ENCODE data around the gene FERMT1.
A peak's percentile ranks its signal among the peaks of the same experiment; 100 is the strongest.

FERMT1 gene

DNA sequence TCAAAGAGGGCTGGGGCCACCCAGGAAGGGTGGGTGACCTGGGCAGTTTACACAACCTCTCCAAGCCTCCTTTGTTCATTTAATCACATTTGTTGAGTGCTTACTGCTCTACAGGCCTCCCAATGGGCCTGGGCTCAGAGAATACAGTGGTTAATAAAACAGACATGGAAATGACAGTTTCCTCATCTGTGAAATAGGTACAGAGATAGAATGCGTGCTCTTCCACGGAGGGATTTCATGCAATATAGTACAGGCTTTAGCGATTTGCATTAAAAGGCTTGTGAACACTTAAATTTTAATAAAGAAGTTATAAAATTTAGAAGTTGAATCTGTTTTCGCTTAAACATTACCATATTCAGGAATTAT lies 802 bp upstream of the FERMT1 start:
- H3K4ac ChIP-seq (ENCODE audit: low read length) = no peak overlapping the region
- H3K36me3 ChIP-seq (replicated peaks in 1 of 2; ENCODE audit: control insufficient read depth in 2 of 2, insufficient read depth in 2 of 2, low read length in 2 of 2) = no peaks in the 10 kb centered on the region
- H4K91ac ChIP-seq (ENCODE audit: low read depth, low read length, poor library complexity) = no peak overlapping the region
- no peak overlapping the region for H3K27ac ChIP-seq (replicated peaks; ENCODE audit: low read length)
- H2BK120ac ChIP-seq (ENCODE audit: low read depth, low read length) = no peak overlapping the region
- no peak overlapping the region for H3K4me3 ChIP-seq (ENCODE audit: low read length in 2 of 2)
- no peak overlapping the region for H3K9ac ChIP-seq (ENCODE audit: low read depth, low read length, poor library complexity)
- WGBS, 2 donors (ENCODE audit: extremely low coverage in 2 of 2, insufficient read length in 2 of 2, insufficient replicate concordance in 1 of 2) = no CpG with 5 or more reads among the region's 4 CpGs
- no peak overlapping the region for H2AK5ac ChIP-seq (ENCODE audit: low read depth, low read length)
- peak overlapping the region; percentile 93 for H3K18ac ChIP-seq (ENCODE audit: low read length)
- peaks cover 3 to 7% of the 10 kb centered on the region in 2 donors for H3K4me1 ChIP-seq (ENCODE audit: control insufficient read depth in 2 of 2, insufficient read depth in 1 of 2, low read depth in 1 of 2, low read length in 2 of 2)
- H3K9me3 ChIP-seq (replicated peaks in 1 of 2; ENCODE audit: control insufficient read depth in 2 of 2, insufficient read depth in 1 of 2, low read depth in 1 of 2, low read length in 2 of 2) = no peaks in the 10 kb centered on the region
- H3K23ac ChIP-seq (ENCODE audit: low read depth, low read length, poor library complexity) = no peak overlapping the region
- H2BK15ac ChIP-seq (ENCODE audit: low read length) = no peak overlapping the region
- DNase-seq (ENCODE audit: low spot score) = no peak
- no peak overlapping the region for H2BK12ac ChIP-seq (ENCODE audit: low read length)
- H4K8ac ChIP-seq (ENCODE audit: low read depth, low read length) = no peak overlapping the region
- H3K79me1 ChIP-seq (ENCODE audit: low read depth, low read length) = no peaks in the 10 kb centered on the region
- peaks cover 0 to 42% (median 18%) of the 10 kb centered on the region in 3 experiments for H3K27me3 ChIP-seq (ENCODE audit: control insufficient read depth in 3 of 3, insufficient read depth in 3 of 3, low read depth in 1 of 3, low read length in 3 of 3)
- H2BK5ac ChIP-seq (ENCODE audit: low read length) = no peak overlapping the region
- H3K14ac ChIP-seq (ENCODE audit: low read length) = no peak overlapping the region
- H3K4me2 ChIP-seq (ENCODE audit: insufficient read depth, low read length, poor library complexity, severe bottlenecking) = peak overlapping the region; percentile 87
- H2AFZ ChIP-seq (ENCODE audit: low read length) = peak overlapping the region; percentile 92

DNA sequence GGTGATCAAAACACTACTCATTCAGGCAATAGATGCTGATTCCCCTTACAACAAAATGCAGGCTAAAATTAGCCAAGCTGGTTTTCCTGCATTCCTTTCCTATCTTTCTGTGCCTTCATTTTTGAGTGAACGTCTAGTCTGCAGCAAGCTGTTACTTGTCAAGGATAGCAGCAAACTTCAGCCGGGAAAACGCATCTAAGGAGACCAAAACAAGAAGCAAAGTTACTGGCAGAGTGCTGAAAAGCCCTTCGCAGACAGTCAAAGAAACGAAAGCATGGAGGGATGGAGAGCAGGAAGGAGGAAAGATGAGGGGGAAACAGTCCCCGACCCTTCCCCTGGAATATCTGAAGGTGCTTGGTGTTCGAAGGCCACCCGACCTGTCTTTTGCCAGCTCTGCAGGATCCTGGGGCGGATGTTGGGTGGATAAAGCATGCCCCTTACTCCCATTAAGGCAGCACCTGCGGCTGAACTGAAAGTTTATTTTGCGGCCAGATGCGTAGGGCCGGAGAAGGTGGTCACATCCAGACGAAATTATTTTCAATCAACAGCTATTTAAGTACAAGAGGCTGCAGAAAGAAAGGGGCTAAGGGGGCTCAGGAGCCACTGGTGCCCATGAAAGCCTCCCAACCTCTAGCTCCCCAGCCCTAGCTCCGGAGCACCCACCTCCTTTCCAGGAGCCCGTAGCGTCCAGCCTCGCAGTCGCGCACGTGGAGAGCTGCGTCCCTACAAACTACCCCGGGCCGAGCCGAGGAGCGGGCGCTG lies 538 bp downstream of the FERMT1 start:
- H3K14ac ChIP-seq (ENCODE audit: low read length) = no peak overlapping the region
- peak overlapping the region; percentile 87 for H3K4me2 ChIP-seq (ENCODE audit: insufficient read depth, low read length, poor library complexity, severe bottlenecking)
- H3K36me3 ChIP-seq (replicated peaks in 1 of 2; ENCODE audit: control insufficient read depth in 2 of 2, insufficient read depth in 2 of 2, low read length in 2 of 2) = no peaks in the 10 kb centered on the region
- no peak overlapping the region for H3K27ac ChIP-seq (replicated peaks; ENCODE audit: low read length)
- H2BK120ac ChIP-seq (ENCODE audit: low read depth, low read length) = no peak overlapping the region
- peak overlapping the region; percentile 92 for H2AFZ ChIP-seq (ENCODE audit: low read length)
- peak overlapping the region; percentile 45 for H3K23ac ChIP-seq (ENCODE audit: low read depth, low read length, poor library complexity)
- H2BK15ac ChIP-seq (ENCODE audit: low read length) = no peak overlapping the region
- H4K91ac ChIP-seq (ENCODE audit: low read depth, low read length, poor library complexity) = no peak overlapping the region
- no peak overlapping the region for H3K4ac ChIP-seq (ENCODE audit: low read length)
- peaks cover 0 to 42% (median 18%) of the 10 kb centered on the region in 3 experiments for H3K27me3 ChIP-seq (ENCODE audit: control insufficient read depth in 3 of 3, insufficient read depth in 3 of 3, low read depth in 1 of 3, low read length in 3 of 3)
- H2BK12ac ChIP-seq (ENCODE audit: low read length) = no peak overlapping the region
- DNase-seq (ENCODE audit: low spot score) = no peak
- WGBS, 2 donors (ENCODE audit: extremely low coverage in 2 of 2, insufficient read length in 2 of 2, insufficient replicate concordance in 1 of 2) = no CpG with 5 or more reads among the region's 27 CpGs
- H3K79me1 ChIP-seq (ENCODE audit: low read depth, low read length) = no peaks in the 10 kb centered on the region
- H2AK5ac ChIP-seq (ENCODE audit: low read depth, low read length) = no peak overlapping the region
- H3K4me1 ChIP-seq (ENCODE audit: control insufficient read depth in 2 of 2, insufficient read depth in 1 of 2, low read depth in 1 of 2, low read length in 2 of 2) = peaks cover 3 to 7% of the 10 kb centered on the region in 2 donors
- peak overlapping the region; percentile 78 for H3K9ac ChIP-seq (ENCODE audit: low read depth, low read length, poor library complexity)
- no peak overlapping the region for H4K8ac ChIP-seq (ENCODE audit: low read depth, low read length)
- peak overlapping the region; percentile 10 for H2BK5ac ChIP-seq (ENCODE audit: low read length)
- peak overlapping the region; percentile 93 for H3K18ac ChIP-seq (ENCODE audit: low read length)
- H3K4me3 ChIP-seq (ENCODE audit: low read length in 2 of 2) = peak overlapping the region; percentile 21 to 76
- H3K9me3 ChIP-seq (replicated peaks in 1 of 2; ENCODE audit: control insufficient read depth in 2 of 2, insufficient read depth in 1 of 2, low read depth in 1 of 2, low read length in 2 of 2) = no peaks in the 10 kb centered on the region

DNA sequence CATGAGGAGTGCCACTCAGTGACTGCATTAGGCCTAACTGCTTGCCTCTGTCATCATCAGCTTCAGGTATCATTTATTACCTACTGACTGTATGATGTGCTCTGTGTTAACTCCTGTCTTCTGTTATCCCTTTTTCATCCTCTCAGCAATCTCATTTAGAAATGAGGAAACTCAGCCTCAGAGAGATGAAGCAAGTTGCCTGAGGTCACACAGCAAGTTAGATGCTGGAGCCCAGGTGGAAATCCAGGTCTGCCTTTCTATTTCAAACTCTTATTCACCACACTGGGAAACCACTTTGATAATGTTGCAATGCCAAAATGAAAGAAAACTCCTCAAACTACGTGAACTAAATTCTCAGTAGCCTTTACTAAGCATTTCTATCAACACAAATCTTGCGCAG lies 1.3 kb downstream of the FERMT1 start:
- Histone ChIP-seq H4K8ac (ENCODE audit: low read depth, low read length) (no peak overlapping the region), H3K9ac (ENCODE audit: low read depth, low read length, poor library complexity) (no peak overlapping the region), H2BK120ac (ENCODE audit: low read depth, low read length) (no peak overlapping the region), H3K4me3 (ENCODE audit: low read length in 2 of 2) (no peak overlapping the region), H3K27ac (replicated peaks; ENCODE audit: low read length) (no peak overlapping the region), H3K79me1 (ENCODE audit: low read depth, low read length) (no peaks in the 10 kb centered on the region), H3K9me3 (replicated peaks in 1 of 2; ENCODE audit: control insufficient read depth in 2 of 2, insufficient read depth in 1 of 2, low read depth in 1 of 2, low read length in 2 of 2) (no peaks in the 10 kb centered on the region), H4K91ac (ENCODE audit: low read depth, low read length, poor library complexity) (no peak overlapping the region), H3K23ac (ENCODE audit: low read depth, low read length, poor library complexity) (no peak overlapping the region), H3K27me3 (ENCODE audit: control insufficient read depth in 3 of 3, insufficient read depth in 3 of 3, low read depth in 1 of 3, low read length in 3 of 3) (peaks cover 0 to 42% (median 18%) of the 10 kb centered on the region in 3 experiments), H2AK5ac (ENCODE audit: low read depth, low read length) (no peak overlapping the region), H3K14ac (ENCODE audit: low read length) (no peak overlapping the region), H3K36me3 (replicated peaks in 1 of 2; ENCODE audit: control insufficient read depth in 2 of 2, insufficient read depth in 2 of 2, low read length in 2 of 2) (no peaks in the 10 kb centered on the region), H3K4ac (ENCODE audit: low read length) (no peak overlapping the region), H3K4me1 (ENCODE audit: control insufficient read depth in 2 of 2, insufficient read depth in 1 of 2, low read depth in 1 of 2, low read length in 2 of 2) (peaks cover 3 to 7% of the 10 kb centered on the region in 2 donors), H3K4me2 (ENCODE audit: insufficient read depth, low read length, poor library complexity, severe bottlenecking) (no peak overlapping the region), H2BK5ac (ENCODE audit: low read length) (no peak overlapping the region), H2BK15ac (ENCODE audit: low read length) (no peak overlapping the region), H3K18ac (ENCODE audit: low read length) (no peak overlapping the region), H2AFZ (ENCODE audit: low read length) (no peak overlapping the region), H2BK12ac (ENCODE audit: low read length) (no peak overlapping the region)
- no peak for DNase-seq (ENCODE audit: low spot score)
- WGBS, 2 donors (ENCODE audit: extremely low coverage in 2 of 2, insufficient read length in 2 of 2, insufficient replicate concordance in 1 of 2) = no CpG with 5 or more reads among the region's 2 CpGs

DNA sequence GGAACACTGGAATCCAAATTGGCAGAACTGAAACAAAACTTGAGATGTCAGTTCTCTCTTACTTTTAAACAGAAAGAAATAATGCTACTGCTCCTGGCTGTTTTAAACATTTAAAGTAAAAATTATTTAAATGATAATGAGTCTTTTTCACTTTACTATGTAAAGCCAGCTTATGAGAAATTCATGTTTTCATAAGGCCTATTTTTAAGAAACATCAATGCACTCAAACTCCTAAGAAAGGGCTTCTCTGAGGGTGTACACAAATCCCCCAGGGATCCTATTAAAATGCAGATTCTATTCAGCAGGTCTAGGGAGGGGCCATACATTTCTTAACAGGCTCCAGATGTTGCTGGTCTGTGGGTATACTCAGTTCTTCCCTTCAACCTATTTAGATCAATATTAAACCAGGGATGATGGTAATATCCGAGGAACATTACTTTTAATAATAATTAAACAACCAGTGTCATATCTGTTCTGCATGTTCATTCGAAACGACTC lies 2.3 kb downstream of the FERMT1 start:
- no peak overlapping the region for H2AFZ ChIP-seq (ENCODE audit: low read length)
- no peak overlapping the region for H2BK12ac ChIP-seq (ENCODE audit: low read length)
- DNase-seq (ENCODE audit: low spot score) = no peak
- no peak overlapping the region for H3K23ac ChIP-seq (ENCODE audit: low read depth, low read length, poor library complexity)
- no CpG with 5 or more reads among the region's 3 CpGs for WGBS, 2 donors (ENCODE audit: extremely low coverage in 2 of 2, insufficient read length in 2 of 2, insufficient replicate concordance in 1 of 2)
- H3K4me3 ChIP-seq (ENCODE audit: low read length in 2 of 2) = no peak overlapping the region
- H3K79me1 ChIP-seq (ENCODE audit: low read depth, low read length) = no peaks in the 10 kb centered on the region
- no peak overlapping the region for H3K4ac ChIP-seq (ENCODE audit: low read length)
- no peaks in the 10 kb centered on the region for H3K36me3 ChIP-seq (replicated peaks in 1 of 2; ENCODE audit: control insufficient read depth in 2 of 2, insufficient read depth in 2 of 2, low read length in 2 of 2)
- no peak overlapping the region for H4K8ac ChIP-seq (ENCODE audit: low read depth, low read length)
- H3K4me1 ChIP-seq (ENCODE audit: control insufficient read depth in 2 of 2, insufficient read depth in 1 of 2, low read depth in 1 of 2, low read length in 2 of 2) = peaks cover 3 to 7% of the 10 kb centered on the region in 2 donors
- no peak overlapping the region for H3K14ac ChIP-seq (ENCODE audit: low read length)
- no peak overlapping the region for H3K27ac ChIP-seq (replicated peaks; ENCODE audit: low read length)
- no peak overlapping the region for H4K91ac ChIP-seq (ENCODE audit: low read depth, low read length, poor library complexity)
- no peak overlapping the region for H3K18ac ChIP-seq (ENCODE audit: low read length)
- H3K9me3 ChIP-seq (replicated peaks in 1 of 2; ENCODE audit: control insufficient read depth in 2 of 2, insufficient read depth in 1 of 2, low read depth in 1 of 2, low read length in 2 of 2) = no peaks in the 10 kb centered on the region
- no peak overlapping the region for H2AK5ac ChIP-seq (ENCODE audit: low read depth, low read length)
- H3K9ac ChIP-seq (ENCODE audit: low read depth, low read length, poor library complexity) = no peak overlapping the region
- no peak overlapping the region for H2BK120ac ChIP-seq (ENCODE audit: low read depth, low read length)
- H2BK5ac ChIP-seq (ENCODE audit: low read length) = no peak overlapping the region
- peaks cover 0 to 42% (median 18%) of the 10 kb centered on the region in 3 experiments for H3K27me3 ChIP-seq (ENCODE audit: control insufficient read depth in 3 of 3, insufficient read depth in 3 of 3, low read depth in 1 of 3, low read length in 3 of 3)
- H2BK15ac ChIP-seq (ENCODE audit: low read length) = no peak overlapping the region
- no peak overlapping the region for H3K4me2 ChIP-seq (ENCODE audit: insufficient read depth, low read length, poor library complexity, severe bottlenecking)
